GM10248 (cell line): ENCODE results near the gene ZBTB47.

ENCODE experiments used
- CTCF ChIA-PET: fragments of 300-600 bp; sonication (Branson Sonifier 250); formaldehyde crosslinking; extraction: SDS; loops from one replicate; lab custom pipeline; 2021; ENCODE audit warnings: antibody characterized with exemption; lab: Yijun Ruan, JAX
- POLR2A ChIA-PET: fragments of 350-650 bp; sonication (Branson Sonifier 250); formaldehyde crosslinking; extraction: SDS; loops from one replicate; lab custom pipeline; 2020; ENCODE audit warnings: antibody characterized with exemption; lab: Yijun Ruan, JAX
- DNase-seq: peaks from one replicate; pipeline ENCODE4 v3.0.0; 2012; ENCODE audit errors: extremely low spot score
- TF ChIP-seq, protein P1 (sequence below): IDR thresholded peaks from 2 replicates; pipeline ENCODE4 v1.5.1; 2012; ENCODE audit warnings: mild to moderate bottlenecking, low read depth; ENCODE audit errors: extremely low read depth, missing control alignments, control extremely low read depth

ZBTB47 gene

DNA sequence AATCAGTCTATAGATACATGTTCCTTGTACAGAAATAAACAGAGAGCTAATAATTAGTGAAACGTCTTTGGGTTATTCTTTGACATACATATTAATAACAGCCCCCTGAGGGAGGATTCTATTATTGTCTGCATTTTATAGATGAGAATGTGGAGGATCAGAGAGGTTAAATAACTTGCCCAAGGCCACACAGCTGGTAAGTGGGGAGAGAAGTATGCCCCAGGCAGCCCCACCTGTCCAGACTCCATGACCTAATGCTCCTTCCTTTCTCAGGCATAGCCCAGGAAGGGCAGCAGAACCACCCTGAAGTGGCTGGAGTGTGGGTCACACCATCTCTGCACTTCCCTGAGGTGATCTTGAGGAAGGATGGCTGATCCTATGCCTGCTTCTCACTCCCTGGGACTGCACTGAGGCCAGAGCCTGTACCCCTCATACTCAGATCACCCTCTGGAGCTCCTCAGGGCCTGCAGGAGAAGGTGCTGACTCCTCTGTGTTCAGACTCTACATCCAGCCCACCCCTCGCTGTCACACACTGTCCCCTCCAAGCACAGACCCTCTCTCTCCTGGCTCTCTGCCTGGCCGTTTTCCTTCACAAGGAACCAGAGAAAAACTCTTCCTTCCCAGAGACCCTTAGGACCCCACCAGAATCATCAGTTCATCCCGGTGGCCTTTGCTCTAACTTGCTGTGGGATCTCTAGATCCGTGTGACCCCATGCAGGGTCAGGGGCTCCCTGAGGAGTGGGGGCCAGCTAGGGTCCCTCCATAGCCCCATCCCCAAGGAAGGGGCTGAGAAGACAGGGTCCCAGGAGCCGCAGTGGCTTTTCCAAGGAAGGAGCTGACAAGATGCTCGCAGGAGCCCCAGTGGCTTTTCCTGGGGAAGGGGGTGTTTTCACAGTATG, 53.5 kb downstream of the ZBTB47 start:
- ChIA-PET CTCF (interaction anchor here (0.7 to 2.2 kb wide), 2 partner anchors 36 to 38 kb away, joined by 3 to 8 read pairs; no protein-coding TSS in a partner anchor), POLR2A (no interaction called here)
- DNase-seq, result no peak
- TF ChIP-seq, protein P1, sequence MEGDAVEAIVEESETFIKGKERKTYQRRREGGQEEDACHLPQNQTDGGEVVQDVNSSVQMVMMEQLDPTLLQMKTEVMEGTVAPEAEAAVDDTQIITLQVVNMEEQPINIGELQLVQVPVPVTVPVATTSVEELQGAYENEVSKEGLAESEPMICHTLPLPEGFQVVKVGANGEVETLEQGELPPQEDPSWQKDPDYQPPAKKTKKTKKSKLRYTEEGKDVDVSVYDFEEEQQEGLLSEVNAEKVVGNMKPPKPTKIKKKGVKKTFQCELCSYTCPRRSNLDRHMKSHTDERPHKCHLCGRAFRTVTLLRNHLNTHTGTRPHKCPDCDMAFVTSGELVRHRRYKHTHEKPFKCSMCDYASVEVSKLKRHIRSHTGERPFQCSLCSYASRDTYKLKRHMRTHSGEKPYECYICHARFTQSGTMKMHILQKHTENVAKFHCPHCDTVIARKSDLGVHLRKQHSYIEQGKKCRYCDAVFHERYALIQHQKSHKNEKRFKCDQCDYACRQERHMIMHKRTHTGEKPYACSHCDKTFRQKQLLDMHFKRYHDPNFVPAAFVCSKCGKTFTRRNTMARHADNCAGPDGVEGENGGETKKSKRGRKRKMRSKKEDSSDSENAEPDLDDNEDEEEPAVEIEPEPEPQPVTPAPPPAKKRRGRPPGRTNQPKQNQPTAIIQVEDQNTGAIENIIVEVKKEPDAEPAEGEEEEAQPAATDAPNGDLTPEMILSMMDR, result no peak

DNA sequence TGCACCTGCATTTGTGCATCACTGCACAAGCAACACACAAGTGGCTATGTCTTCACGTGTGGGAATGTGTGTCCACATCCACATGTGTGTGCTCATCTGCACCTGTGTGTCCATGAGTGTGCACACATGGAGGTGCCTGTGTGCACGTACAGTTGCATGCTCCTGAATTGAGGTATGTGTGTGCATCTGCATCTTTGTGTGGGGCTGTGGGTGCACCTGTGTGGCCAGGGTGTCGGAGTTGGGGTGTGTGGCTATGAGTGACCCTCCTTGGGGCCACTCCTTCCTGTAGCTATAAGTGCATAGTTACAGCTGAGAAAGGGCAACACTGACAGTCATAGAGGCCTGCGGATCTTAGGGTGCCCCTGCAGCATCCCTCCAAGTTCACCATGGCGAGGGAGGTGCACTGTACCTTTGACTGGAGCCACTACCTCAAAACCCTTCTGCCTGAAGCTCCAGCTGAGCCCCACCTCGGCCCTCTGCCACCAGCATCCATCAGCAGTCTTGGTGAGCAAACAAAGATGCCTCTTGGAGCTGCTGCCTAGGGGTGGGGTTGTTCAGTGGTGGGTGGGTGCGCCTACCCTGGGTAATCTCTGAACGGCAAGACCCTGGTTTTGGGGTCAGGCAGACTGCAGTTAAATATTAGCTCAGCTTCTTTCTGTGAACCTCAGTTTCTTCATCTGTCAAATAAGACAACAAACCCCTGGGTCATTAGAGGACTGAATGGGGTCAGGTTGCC, 54.3 kb downstream of the ZBTB47 start:
- CTCF ChIA-PET, result interaction anchor here (2.2 kb wide), 1 partner anchor 37 kb away, joined by 8 read pairs; no protein-coding TSS in a partner anchor
- POLR2A ChIA-PET, result no interaction called here
- TF ChIP-seq, protein P1, result no peak
- no peak for DNase-seq

DNA sequence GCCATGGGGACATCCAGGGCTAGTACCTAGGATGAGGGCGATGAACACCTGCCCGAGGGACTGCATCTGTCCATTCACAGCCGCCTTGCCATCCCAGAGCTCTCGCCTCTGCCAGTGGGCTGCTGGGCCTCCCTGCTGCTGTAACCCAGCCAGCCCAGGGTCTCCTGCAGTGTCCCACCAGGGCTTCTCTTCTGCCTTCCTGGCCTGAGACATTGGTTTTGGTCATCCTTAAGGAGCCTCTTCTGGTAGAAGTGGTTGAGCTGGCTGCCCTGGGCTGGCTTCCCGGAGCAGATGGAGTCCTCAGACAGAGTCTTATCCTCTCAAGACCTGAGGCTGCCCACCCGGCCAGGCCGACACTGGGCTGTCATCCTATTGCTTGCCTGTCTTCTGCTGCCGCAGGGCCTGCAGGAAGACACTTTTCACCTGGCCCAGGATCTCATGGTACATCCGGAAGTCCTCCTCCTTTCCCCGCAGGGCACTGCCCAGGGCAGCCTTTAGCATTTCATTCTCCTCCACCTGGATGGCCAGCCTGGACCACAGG, 55.2 kb downstream of the ZBTB47 start:
- ChIA-PET POLR2A (no interaction called here), CTCF (interaction anchor here (1.2 to 2.2 kb wide), 3 partner anchors 36 to 173 kb away, joined by 3 to 8 read pairs (median 3); no protein-coding TSS in a partner anchor)
- TF ChIP-seq, protein P1, result no peak
- DNase-seq, result no peak

DNA sequence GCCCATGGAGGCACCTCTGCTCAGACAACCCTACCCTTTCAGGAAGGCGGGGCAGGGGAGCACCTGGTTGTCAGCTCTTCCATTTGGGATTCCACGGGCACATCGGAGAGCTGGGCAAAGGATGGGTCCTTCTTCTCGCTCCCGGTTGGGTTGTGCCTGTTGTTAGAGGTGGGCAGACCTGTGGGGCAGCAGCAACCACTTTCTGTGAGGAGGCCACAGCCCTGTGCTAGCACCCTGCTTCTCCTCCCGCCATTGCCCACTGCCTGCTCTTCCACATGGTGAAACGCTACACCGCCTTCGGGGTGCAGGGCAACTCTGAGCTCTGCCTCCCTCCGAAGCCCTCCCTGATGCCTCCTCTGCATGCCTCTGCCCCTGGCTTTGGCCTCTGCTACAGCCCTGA, 56.1 kb downstream of the ZBTB47 start:
- ChIA-PET CTCF (interaction anchor here (1.2 to 1.3 kb wide), 2 partner anchors 35 to 172 kb away, joined by 3 read pairs; no protein-coding TSS in a partner anchor), POLR2A (no interaction called here)
- TF ChIP-seq, protein P1, result no peak
- DNase-seq, result no peak

DNA sequence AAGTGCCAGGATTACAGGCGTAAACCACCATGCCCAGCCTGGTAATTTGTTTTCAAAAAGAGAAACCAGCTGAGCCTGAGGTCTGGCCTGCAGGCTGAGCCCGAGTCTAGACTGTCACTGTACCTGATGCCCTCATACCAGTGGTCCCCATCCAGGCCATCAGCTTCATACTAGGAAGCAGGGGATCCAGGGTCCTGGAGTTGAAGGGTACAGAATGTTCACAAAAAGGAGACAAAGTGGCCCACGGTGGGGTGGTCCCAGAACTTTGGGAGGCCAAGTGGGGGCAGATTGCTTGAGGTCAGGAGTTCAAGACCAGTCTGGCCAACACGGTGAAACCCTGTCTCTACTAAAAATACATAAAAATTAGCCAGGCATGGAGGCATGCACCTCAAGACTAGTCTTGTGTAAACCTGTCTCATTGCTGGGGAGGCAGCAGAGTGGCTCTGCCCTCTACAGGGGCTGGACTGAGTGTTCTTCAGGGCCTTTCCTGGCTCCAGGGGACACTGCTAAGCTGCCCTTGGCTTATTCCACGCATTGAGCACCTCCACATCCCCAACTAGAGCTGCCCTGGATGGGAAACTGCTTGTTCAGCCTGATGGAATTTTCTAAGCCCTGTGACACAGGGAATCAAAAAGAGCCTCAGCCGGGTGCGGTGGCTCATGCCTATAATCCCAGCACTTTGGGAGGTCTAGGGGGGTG, 57.0 kb downstream of the ZBTB47 start:
- ChIA-PET CTCF (interaction anchor here (1.3 kb wide), 1 partner anchor 34 kb away, joined by 3 read pairs; no protein-coding TSS in a partner anchor), POLR2A (no interaction called here)
- no peak for DNase-seq
- TF ChIP-seq, protein P1, result no peak
